GM12891 (cell line): ENCODE measurements around the gene ARID1B.

Experiments used
- POLR2A ChIP-seq: IDR thresholded peaks from 2 replicates; pipeline ENCODE4 v1.6.1; 2011; ENCODE audit warnings: low read depth, low read length, control low read depth
- POLR2AphosphoS5 ChIP-seq: IDR thresholded peaks from 2 replicates; pipeline ENCODE4 v1.6.1; 2011; ENCODE audit warnings: low read depth, low read length, control low read depth
- POU2F2 ChIP-seq: IDR thresholded peaks from 2 replicates; pipeline ENCODE4 v1.6.1; 2011; ENCODE audit warnings: low read depth, mild to moderate bottlenecking, control low read depth, low read length, moderate library complexity
- TAF1 ChIP-seq: IDR thresholded peaks from 2 replicates; pipeline ENCODE4 v1.6.1; 2011; ENCODE audit warnings: low read depth, low read length, control low read depth

DNA sequence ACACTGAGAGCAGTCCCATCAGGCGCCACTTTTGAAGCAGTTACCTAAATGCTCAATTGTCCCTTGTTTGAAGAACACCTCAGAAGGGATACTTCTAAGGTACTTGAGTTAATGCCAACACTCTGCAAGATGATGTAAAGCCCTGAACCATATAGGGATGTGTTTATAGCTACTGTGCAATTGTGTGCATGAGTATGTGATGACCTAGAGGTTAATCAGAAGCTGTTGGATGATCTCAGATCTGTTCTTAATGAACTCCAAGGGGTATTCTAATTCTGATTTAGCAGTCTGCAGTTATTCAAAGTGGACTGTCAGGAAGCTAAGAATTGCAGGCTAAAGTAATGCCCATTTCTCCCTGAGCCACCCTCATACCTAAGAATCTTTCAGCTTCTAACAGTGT, 387.8 kb downstream of the ARID1B start:
- no peak for TF ChIP-seq POLR2A
- TF ChIP-seq POLR2AphosphoS5: no peak
- no peak for TF ChIP-seq POU2F2
- TF ChIP-seq TAF1: no peak
